ENCODE results near the gene CLIP1. TPM values are rescaled to one million over a fixed set of nuclear protein-coding genes. Genes with fewer than 3 reads are reported as not detected.

The CLIP1 gene
- polyA plus RNA-seq, 1 donor (not counting 4 experiments of a cell fraction or from before 2014, with no cell fraction given), result 54.0 TPM

GRCh38 chr12:122327014-122327413, 95.5 kb downstream of the CLIP1 start:
- Histone ChIP-seq H3K4me2 (ENCODE audit: control insufficient read depth, extremely low read depth, insufficient read depth, low read depth, low read length) (no peak overlapping the region), H3K27ac (ENCODE audit: control insufficient read depth, insufficient read depth, low read length) (no peak overlapping the region), H3K4me3 (ENCODE audit: control insufficient read depth in 2 of 3, extremely low read depth in 1 of 3, insufficient read depth in 2 of 3, low read depth in 1 of 3, low read length in 3 of 3) (no peak overlapping the region), H3K36me3 (ENCODE audit: control insufficient read depth in 2 of 2, extremely low read depth in 1 of 2, insufficient read depth in 2 of 2, low read length in 2 of 2) (peaks cover 21 to 38% of the 10 kb centered on the region in 2 experiments), H3K4me1 (ENCODE audit: control insufficient read depth, extremely low read depth, insufficient read depth, low read length) (no peaks in the 10 kb centered on the region), H3K9ac (ENCODE audit: control insufficient read depth, extremely low read depth, insufficient read depth, low read length) (no peak overlapping the region), H3K79me2 (ENCODE audit: control insufficient read depth, insufficient read depth, low read length) (no peaks in the 10 kb centered on the region), H3K27me3 (ENCODE audit: control insufficient read depth, extremely low read depth, insufficient read depth, low read length) (no peaks in the 10 kb centered on the region), H3K9me1 (ENCODE audit: control insufficient read depth, extremely low read depth, insufficient read depth, low read length) (peaks cover 2% of the 10 kb centered on the region), H4K20me1 (ENCODE audit: control insufficient read depth, extremely low read depth, insufficient read depth, low read length) (peaks cover 2% of the 10 kb centered on the region), H3K9me3 (ENCODE audit: control insufficient read depth, low read depth, low read length) (no peaks in the 10 kb centered on the region), H2AFZ (ENCODE audit: control insufficient read depth, low read length) (no peak overlapping the region)
- FAIRE-seq, result no peak
- no peak for TF ChIP-seq CTCF (optimal IDR thresholded peaks at IDR 0.05 in 1 of 3, IDR thresholded peaks at IDR 0.05 in 1 of 3, conservative IDR thresholded peaks at IDR 0.05 in 1 of 3; ENCODE audit: extremely low read depth in 1 of 3, insufficient read depth in 2 of 3, low read length in 3 of 3)
- no peak for TF ChIP-seq EZH2 (IDR thresholded peaks at IDR 0.05; ENCODE audit: low read length)
- no peak for DNase-seq (ENCODE audit: low read depth, low spot score)
- dilution Hi-C loops (cut with MboI; ENCODE audit: extremely low pct_ligation_motif_present, low sequenced_read_pairs), result no loop called here

- Histone ChIP-seq H3K4me3 (ENCODE audit: control insufficient read depth in 2 of 3, extremely low read depth in 1 of 3, insufficient read depth in 2 of 3, low read depth in 1 of 3, low read length in 3 of 3) (no peak overlapping the region), H3K27ac (ENCODE audit: control insufficient read depth, insufficient read depth, low read length) (no peak overlapping the region), H3K79me2 (ENCODE audit: control insufficient read depth, insufficient read depth, low read length) (no peaks in the 10 kb centered on the region), H3K36me3 (ENCODE audit: control insufficient read depth in 2 of 2, extremely low read depth in 1 of 2, insufficient read depth in 2 of 2, low read length in 2 of 2) (peaks cover 21 to 39% of the 10 kb centered on the region in 2 experiments), H2AFZ (ENCODE audit: control insufficient read depth, low read length) (no peak overlapping the region), H3K4me2 (ENCODE audit: control insufficient read depth, extremely low read depth, insufficient read depth, low read depth, low read length) (no peak overlapping the region), H3K9ac (ENCODE audit: control insufficient read depth, extremely low read depth, insufficient read depth, low read length) (no peak overlapping the region), H3K27me3 (ENCODE audit: control insufficient read depth, extremely low read depth, insufficient read depth, low read length) (no peaks in the 10 kb centered on the region), H4K20me1 (ENCODE audit: control insufficient read depth, extremely low read depth, insufficient read depth, low read length) (peaks cover 2% of the 10 kb centered on the region), H3K9me3 (ENCODE audit: control insufficient read depth, low read depth, low read length) (no peaks in the 10 kb centered on the region), H3K4me1 (ENCODE audit: control insufficient read depth, extremely low read depth, insufficient read depth, low read length) (no peaks in the 10 kb centered on the region), H3K9me1 (ENCODE audit: control insufficient read depth, extremely low read depth, insufficient read depth, low read length) (peaks cover 2% of the 10 kb centered on the region)
- TF ChIP-seq CTCF (optimal IDR thresholded peaks at IDR 0.05 in 1 of 3, IDR thresholded peaks at IDR 0.05 in 1 of 3, conservative IDR thresholded peaks at IDR 0.05 in 1 of 3; ENCODE audit: extremely low read depth in 1 of 3, insufficient read depth in 2 of 3, low read length in 3 of 3), result no peak
- TF ChIP-seq EZH2 (IDR thresholded peaks at IDR 0.05; ENCODE audit: low read length), result no peak
- no peak for DNase-seq (ENCODE audit: low read depth, low spot score)
- no peak for FAIRE-seq
- dilution Hi-C loops (cut with MboI; ENCODE audit: extremely low pct_ligation_motif_present, low sequenced_read_pairs), result no loop called here
Observed at GRCh38 chr12:122326586-122326985, 95.9 kb downstream of the CLIP1 start.
